ENCODE measurements around the gene CCDC146.
"Not testable (repeated sequence)": the region's sequence is repeated elsewhere in the genome, so short reads cannot be mapped to it uniquely, and the experiment has no call there.

The CCDC146 gene

DNA sequence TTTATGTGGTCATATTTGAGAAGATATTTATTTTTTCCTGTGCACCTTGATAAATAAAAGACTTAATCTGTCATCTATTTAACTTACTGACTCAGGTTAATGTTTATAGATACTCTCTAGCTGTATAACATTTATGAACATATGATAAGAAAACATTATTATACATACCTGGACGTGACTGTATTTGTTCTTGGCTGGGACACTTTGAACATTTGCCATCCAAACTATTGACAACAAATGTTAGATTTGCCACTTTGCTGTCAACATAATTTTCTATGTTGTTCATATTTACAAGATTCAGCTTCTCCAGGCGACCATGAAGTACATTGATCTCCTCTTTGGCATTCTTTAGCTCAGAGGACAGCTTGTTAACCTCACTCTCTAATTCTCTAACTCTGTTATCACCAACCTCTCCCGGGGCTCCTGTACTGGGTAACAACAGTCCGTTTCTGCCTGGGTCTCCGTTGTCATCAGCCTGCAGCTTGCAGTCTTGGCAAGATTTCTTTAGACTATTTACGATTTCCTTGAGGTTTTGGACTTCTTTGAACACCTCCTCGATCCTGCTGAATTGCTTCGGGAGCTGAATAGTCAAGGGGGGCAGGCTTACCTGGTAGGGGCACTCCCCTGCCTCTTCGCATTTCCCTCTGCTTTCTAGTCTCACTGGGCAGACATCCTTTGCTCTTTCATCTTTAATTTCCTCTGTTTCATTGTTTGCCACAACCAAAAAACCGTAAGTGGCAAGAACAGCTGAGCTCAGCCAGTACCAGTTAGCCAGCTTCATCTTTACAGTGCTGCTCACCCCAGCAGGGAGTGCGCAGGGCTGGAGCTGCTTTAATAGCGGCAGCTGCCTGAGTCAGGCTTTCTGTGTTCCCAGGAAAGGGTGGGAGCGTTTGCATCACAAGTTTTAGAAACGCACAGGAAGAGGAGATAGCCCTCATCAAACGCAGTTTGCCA, 76.9 kb downstream of the CCDC146 start, which contains the start of gene FGL2:
FGL2 (minus strand) TSS at position 807 of the 954 bp plus-strand sequence; CDS start at position 781, 26 bp downstream.
- no peak for DNase-seq (ENCODE audit: low read depth, low spot score)
- no peak within 1 kb of the TSS for H3K27ac ChIP-seq

DNA sequence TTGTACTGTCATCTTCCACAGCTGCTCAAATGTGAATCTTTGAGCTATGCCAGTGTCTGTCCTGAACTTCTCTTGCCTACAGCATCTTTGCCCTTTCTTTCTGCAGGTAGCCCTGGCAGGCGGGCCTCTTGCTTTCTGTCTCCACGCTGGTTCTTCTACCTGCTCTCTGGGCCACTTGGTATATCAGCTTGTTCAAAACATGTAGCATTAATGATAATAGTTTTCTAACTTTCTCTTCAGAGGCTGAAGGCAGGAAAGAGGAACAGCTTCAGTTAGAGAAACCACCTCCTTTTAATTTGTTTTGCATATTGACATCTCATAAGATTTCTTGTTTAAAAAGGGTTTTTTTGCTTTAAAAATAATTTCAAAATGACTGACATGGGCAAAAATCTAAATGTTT, 78.1 kb downstream of the CCDC146 start:
- no peak for DNase-seq (ENCODE audit: low read depth, low spot score)
- H3K27ac ChIP-seq = no peak overlapping the region

- H3K27ac ChIP-seq = no peak overlapping the region
Measured at GRCh38 chr7:77202481-77202976, 80.1 kb downstream of the CCDC146 start.

GRCh38 chr7:77205706-77206105, 83.3 kb downstream of the CCDC146 start:
- DNase-seq (ENCODE audit: low read depth, low spot score) = no peak
- H3K27ac ChIP-seq = no peak overlapping the region

More at GRCh38 chr7:77202481-77202976, 80.1 kb downstream of the CCDC146 start:
- no peak for DNase-seq (ENCODE audit: low read depth, low spot score)

DNA sequence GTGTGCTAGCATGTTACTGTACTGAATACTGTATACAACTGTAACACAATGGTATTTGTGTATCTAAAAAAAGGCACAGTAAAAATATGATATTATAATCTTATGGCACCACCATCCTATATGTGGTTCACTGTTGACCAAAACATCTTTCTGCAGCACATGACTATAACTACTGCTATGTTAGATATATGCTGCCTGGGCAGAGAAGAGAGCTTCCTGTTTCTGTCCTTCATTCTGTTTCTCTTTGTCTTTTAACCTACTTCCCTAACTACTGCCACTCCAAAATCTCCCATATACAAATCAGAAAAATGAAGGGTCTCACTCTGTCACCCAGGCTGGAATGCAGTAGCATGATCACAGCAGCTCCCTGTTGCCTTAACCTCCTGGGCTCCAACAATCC, 86.0 kb downstream of the CCDC146 start:
- DNase-seq (ENCODE audit: low read depth, low spot score) = no peak

DNA sequence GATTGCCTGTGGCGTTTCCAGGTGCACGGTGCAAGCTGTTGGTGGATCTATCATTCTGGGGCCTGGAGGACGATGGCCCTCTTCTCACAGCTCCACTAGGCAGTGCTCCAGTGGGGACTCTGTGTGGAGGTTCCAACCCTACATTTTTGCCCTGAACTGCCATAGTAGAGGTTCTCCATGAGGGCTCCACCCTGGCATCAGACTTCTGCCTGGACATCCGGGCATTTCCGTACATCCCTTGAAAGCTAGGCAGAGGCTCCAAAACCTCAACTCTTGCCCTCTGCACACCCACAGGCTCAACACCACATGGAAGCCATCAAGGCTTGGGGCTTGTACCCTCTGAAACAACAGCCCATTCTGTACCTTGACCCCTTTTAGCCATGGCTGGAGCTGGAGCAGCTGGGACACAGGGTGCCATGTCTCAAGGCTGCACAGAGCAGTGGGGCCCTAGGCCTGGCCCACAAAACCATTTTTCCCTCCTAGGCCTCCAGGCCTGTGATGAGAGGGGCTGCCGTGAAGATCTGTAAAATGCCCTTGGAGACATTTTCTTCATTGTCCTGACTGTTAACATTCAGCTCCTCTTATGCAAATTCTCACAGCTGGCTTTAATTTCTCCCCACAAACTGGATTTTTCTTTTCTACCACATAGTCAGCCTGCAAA, 87.2 kb downstream of the CCDC146 start:
- no peak for DNase-seq (ENCODE audit: low read depth, low spot score)
- H3K27ac ChIP-seq = no peak overlapping the region

More for the DNA sequence above, 86.0 kb downstream of the CCDC146 start:
- no peak overlapping the region for H3K27ac ChIP-seq

DNA sequence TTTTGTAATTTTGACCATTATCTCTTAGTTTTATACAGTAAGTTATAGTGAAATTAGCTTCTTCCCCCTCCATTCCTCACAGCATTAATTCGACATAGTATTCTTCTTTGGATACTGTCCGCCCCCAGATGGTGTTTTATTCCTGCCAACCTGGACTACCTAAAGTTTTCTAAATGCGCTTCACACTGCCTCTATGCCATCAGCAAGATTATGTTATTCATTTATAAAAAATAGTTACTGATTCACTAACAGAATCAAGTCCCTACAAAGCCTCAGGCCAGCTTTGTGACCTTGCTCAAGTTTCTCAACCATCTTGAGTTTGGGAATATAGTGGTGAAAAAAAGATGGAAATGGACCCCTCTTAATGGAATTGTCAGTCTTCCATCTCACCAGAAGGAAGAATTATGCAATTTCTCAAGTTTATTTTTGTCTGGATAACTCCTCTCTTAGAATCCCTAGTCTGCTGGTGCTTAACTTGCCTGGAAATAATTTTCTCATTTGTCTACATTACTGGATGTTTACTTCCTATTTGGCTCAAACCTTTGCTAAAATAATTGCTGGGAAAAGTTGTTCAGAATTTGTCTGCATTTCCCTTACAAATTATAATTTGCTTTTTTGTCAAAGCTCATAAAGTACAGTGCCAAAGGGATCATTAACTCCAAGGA, 93.9 kb downstream of the CCDC146 start:
- DNase-seq (ENCODE audit: low read depth, low spot score) = no peak
- no peak overlapping the region for H3K27ac ChIP-seq

DNA sequence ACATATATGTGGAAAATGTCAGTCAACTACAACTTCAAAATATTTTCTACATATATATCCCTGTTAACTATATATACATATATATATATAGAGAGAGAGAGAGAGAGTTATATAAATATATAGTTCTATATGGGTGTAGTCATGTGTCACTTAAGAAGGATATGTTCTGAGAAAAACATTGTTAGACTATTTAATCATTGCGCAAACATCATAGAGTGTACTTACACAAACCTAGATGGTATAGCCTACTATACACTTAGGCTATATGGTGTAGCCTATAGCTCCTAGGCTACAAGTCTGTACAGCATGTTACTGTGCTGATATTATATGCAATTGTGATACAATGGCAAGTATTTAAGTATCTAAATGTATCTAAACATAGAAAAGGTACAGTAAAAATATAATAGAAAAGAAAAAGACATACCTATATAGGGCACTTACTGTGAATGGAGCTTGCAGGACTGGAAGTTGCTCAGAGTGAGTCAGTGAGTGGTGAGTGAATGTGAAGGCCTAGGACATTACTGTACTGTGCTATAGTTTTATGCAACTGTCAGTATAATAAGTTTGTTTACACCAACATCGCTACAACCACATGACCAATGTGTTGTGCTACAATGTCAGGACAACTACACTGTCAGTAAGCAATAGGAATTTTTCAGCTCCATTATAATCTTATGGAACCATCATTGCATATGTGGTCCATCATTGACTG, 95.2 kb downstream of the CCDC146 start:
- H3K27ac ChIP-seq = no peak overlapping the region
- DNase-seq (ENCODE audit: low read depth, low spot score) = peak; percentile 22

GRCh38 chr7:77219701-77220331, 97.4 kb downstream of the CCDC146 start:
- not testable (repeated sequence) for H3K27ac ChIP-seq; DNase-seq (ENCODE audit: low read depth, low spot score)

DNA sequence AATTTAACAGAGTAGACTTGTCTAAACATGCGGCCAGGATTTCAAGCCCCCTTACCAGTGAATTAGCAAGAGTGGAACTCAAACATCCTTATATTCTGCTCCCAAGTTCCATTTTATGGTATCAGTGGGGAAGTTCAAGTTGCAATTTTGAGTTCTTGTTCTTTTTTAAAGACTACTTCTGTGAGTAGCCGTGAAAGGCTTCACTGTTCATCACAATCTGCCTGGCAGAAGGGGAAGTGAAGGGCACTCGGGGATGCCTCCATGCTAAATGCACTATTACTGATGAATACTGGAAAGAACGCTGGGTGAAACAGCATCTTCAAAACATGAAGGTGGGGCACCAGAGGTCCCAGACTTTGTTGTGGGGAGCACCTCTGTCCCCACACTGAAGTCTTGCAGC, 99.7 kb downstream of the CCDC146 start:
- no peak for DNase-seq (ENCODE audit: low read depth, low spot score)
- no peak overlapping the region for H3K27ac ChIP-seq

DNA sequence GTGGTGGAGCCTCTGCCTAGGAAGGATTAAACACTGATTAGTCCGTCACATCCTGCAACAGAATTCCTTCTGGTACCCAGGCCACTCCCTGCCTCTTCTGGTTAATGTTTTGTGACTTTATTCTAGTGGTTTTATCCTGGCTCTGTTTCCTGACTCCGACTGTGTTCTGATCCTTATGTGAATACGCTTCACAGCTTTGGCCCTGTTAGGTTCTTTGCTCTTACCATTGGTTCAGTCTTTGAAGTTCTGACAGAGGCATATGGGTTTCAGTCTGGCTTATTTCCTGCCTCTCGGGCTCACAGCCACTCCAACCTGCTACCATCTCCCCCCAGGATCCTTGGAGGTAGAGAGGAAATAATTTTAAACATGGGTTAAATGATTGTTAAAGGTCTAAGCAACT, 100.4 kb downstream of the CCDC146 start:
- no peak for DNase-seq (ENCODE audit: low read depth, low spot score)
- no peak overlapping the region for H3K27ac ChIP-seq

DNA sequence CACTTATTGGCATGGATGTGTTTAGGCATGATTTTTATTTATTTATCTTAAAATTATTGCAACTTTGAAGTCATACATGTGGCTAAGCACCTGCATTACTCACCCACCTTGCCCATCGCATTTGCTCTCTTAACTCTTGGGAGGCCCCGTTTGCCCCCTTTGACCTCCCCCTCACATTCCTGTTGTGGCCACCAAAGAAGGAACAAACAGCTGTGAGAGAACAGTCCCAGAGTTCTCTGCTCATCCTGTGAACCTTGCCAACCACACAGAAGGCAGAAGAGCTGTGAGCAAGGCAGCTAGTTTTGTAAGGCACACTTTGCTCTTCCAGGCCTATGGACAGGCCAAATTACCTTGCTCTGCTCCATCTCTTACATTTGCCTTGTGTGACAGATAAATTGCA, 100.8 kb downstream of the CCDC146 start:
- no peak for DNase-seq (ENCODE audit: low read depth, low spot score)
- no peak overlapping the region for H3K27ac ChIP-seq

DNA sequence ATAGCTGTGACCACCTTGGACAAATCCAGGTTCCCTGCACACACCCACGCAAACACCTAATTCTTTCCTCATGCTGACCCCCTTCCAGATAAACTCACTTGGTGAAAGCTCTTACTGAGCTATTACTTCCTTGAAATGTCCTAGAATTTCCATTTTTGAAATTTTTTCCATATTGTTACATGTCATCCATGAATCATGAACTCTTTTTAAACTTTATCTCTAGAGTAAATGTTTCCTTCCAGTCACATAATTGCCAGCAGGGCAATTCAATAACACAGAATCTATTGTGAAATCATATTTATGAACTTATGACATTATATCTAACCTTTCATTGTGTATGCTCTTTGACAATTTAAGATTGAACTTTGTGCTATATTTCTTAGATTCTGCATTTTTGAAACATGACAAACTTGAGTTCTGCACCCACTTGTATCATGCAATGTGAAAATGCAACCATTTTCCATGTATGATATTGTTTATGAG, 104.0 kb downstream of the CCDC146 start:
- no peak for DNase-seq (ENCODE audit: low read depth, low spot score)

DNA sequence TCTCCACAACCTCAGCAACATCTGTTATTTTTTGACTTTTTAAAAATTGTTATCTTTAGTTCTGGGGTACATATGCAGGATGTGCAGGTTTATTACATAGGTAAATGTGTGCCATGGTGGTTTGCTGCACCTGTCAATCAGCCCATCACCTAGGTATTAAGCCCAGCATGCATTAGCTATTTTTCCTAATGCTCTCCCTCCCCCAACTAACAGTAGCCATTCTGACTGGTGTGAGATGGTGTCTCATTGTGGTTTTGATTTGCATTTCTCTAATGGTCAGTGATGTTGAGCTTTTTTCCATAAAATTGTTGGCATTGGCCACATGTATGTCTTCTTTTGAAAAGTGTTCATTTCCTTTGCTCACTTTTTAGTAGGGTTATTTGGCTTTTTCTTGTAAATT, 106.4 kb downstream of the CCDC146 start:
- not testable (repeated sequence) for DNase-seq (ENCODE audit: low read depth, low spot score); H3K27ac ChIP-seq

More for the DNA sequence above, 104.0 kb downstream of the CCDC146 start:
- H3K27ac ChIP-seq = no peak overlapping the region

- H3K27ac ChIP-seq = no peak overlapping the region
- DNase-seq (ENCODE audit: low read depth, low spot score) = no peak
Measured at GRCh38 chr7:77232467-77232866, 110.1 kb downstream of the CCDC146 start.

DNA sequence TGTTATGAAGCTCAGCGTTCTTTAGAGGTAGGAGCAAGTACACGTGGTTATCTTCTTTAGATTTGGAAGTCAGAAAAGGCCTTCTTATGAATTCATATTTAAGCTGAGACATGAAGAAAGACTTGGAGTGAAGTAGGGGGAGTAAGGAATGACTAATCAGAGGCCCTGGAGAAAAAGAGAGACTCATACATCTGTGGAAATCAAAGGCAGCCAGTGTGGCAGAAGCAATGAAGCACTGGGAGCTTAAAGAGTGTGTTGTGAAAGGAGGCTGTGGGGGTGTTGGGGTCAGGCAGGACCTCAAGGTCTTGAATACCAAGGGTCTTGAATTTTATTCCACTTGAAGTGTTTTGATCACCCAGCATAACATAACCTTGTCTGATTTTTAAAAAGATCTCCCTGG, 112.9 kb downstream of the CCDC146 start:
- DNase-seq (ENCODE audit: low read depth, low spot score) = no peak
- H3K27ac ChIP-seq = no peak overlapping the region

- DNase-seq (ENCODE audit: low read depth, low spot score) = no peak
- H3K27ac ChIP-seq = no peak overlapping the region
Measured at GRCh38 chr7:77238703-77239136, 116.3 kb downstream of the CCDC146 start.

DNA sequence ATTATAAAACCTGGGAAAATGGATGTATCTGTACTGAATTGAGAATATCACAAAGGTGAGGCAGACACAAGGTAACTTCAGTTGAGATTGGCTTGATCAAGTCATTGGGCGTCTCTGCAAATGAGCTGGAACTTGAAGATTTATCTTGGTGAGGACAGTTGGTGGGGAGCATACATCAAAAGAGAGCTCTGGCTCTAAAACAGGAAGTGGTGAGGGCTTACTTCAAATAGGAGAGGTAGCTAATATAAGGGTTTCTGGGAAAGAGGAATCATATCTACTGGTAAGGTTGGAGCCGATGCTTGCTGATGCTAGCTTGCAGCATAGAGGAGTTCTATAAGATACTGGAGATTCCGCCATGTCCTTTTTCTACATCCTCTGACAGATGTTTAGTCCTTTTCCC, 117.1 kb downstream of the CCDC146 start:
- H3K27ac ChIP-seq = no peak overlapping the region
- DNase-seq (ENCODE audit: low read depth, low spot score) = no peak

GRCh38 chr7:77242068-77242467, 119.7 kb downstream of the CCDC146 start:
- DNase-seq (ENCODE audit: low read depth, low spot score) = no peak
- no peak overlapping the region for H3K27ac ChIP-seq
